PC-9 (cell line): Measurements from ENCODE around the gene TMEM250. TPM values are rescaled to one million over a fixed set of nuclear protein-coding genes. Genes with fewer than 3 reads are reported as not detected.

Source experiments
- BruUV-seq: library from RNA; stranded (reverse); fragments of 400-500 nt; replicated peaks from 2 replicates; lab custom pipeline; 2021; lab: Mats Ljungman, UMichigan
- CTCF ChIA-PET: fragments of 300-600 bp; sonication (Branson Sonifier 250); formaldehyde crosslinking; loops from one replicate; lab custom pipeline; 2022; ENCODE audit warnings: antibody characterized with exemption; lab: Charles Lee
- POLR2A ChIA-PET: fragments of 300-600 bp; sonication (Branson Sonifier 250); formaldehyde crosslinking; loops from one replicate; lab custom pipeline; 2022; ENCODE audit warnings: antibody characterized with exemption; ENCODE audit not compliant: unreplicated experiment; lab: Charles Lee
- DNase-seq, 2 experiments: peaks; one replicate each; pipeline versions ENCODE4 v3.0.0 to v3.0.0-alpha.2; 2015 to 2022; ENCODE audit warnings: mixed read lengths in 1 of 2
- H2AFZ ChIP-seq: fragments of 200-600 bp; sonication (generic); 2 replicates; pipeline ENCODE4 v1.8.1; 2017; ENCODE audit warnings: antibody characterized with exemption
- H3F3A ChIP-seq: fragments of 200-600 bp; sonication (generic); 2 replicates; pipeline ENCODE4 v1.8.1; 2017; ENCODE audit warnings: antibody characterized with exemption, mild to moderate bottlenecking, low read depth; ENCODE audit not compliant: insufficient read depth
- H3K27ac ChIP-seq: fragments of 200-600 bp; sonication (generic); 2 replicates; pipeline ENCODE4 v1.6.1; 2016; ENCODE audit warnings: mixed run types
- H3K27me3 ChIP-seq: fragments of 200-600 bp; sonication (generic); 2 replicates; pipeline ENCODE4 v1.6.1; 2016; ENCODE audit warnings: low read depth, mixed run types; ENCODE audit not compliant: insufficient read depth
- H3K36me3 ChIP-seq: fragments of 200-600 bp; sonication (generic); 2 replicates; pipeline ENCODE4 v1.6.1; 2016; ENCODE audit warnings: low read depth, mixed run types
- H3K4me1 ChIP-seq: fragments of 200-600 bp; sonication (generic); replicated peaks from 2 replicates; pipeline ENCODE4 v1.6.1; 2016; ENCODE audit warnings: mixed run types; ENCODE audit not compliant: insufficient read depth
- H3K4me2 ChIP-seq: fragments of 200-600 bp; sonication (generic); 2 replicates; pipeline ENCODE4 v1.6.1; 2017; ENCODE audit warnings: mixed run types
- H3K4me3 ChIP-seq: fragments of 200-600 bp; sonication (generic); 2 replicates; pipeline ENCODE4 v1.6.1; 2016; ENCODE audit warnings: mixed run types
- H3K79me2 ChIP-seq: fragments of 200-600 bp; sonication (generic); 2 replicates; pipeline ENCODE4 v1.6.1; 2017; ENCODE audit warnings: low read depth, mixed run types
- H3K9me2 ChIP-seq: fragments of 200-600 bp; sonication (generic); 2 replicates; pipeline ENCODE4 v1.8.1; 2017; ENCODE audit warnings: mild to moderate bottlenecking; ENCODE audit not compliant: insufficient read depth
- H3K9me3 ChIP-seq: fragments of 200-600 bp; sonication (generic); 2 replicates; pipeline ENCODE4 v1.8.1; 2016; ENCODE audit warnings: low read depth; ENCODE audit not compliant: insufficient read depth
- H4K20me1 ChIP-seq: fragments of 200-600 bp; sonication (generic); 2 replicates; pipeline ENCODE4 v1.8.1; 2017; ENCODE audit not compliant: insufficient read depth
- EZH2 ChIP-seq: fragments of 200-600 bp; sonication (generic); IDR thresholded peaks from 2 replicates; pipeline ENCODE4 v1.8.0; 2017; ENCODE audit warnings: antibody characterized with exemption, low read depth
- intact Hi-C: fragments of 100-400 bp; cut with micrococcal nuclease; formaldehyde crosslinking; loops from one replicate; pipeline ENCODE4 v1.10.0; 2022; ENCODE audit not compliant: unreplicated experiment
- total RNA-seq: library from RNA; stranded (reverse); gene quantifications from 2 replicates; pipeline ENCODE4 v1.2.3, GENCODE V29; 2021
- TF ChIP-seq, protein P1 (sequence below): fragments of 200-600 bp; sonication (generic); conservative IDR thresholded peaks from 2 replicates; pipeline ENCODE4 v1.6.1; 2017; ENCODE audit warnings: mixed run types, antibody characterized with exemption, mild to moderate bottlenecking, moderate library complexity

The TMEM250 gene
- total RNA-seq, 1 experiment from 2014 or later: 73.8 TPM

DNA sequence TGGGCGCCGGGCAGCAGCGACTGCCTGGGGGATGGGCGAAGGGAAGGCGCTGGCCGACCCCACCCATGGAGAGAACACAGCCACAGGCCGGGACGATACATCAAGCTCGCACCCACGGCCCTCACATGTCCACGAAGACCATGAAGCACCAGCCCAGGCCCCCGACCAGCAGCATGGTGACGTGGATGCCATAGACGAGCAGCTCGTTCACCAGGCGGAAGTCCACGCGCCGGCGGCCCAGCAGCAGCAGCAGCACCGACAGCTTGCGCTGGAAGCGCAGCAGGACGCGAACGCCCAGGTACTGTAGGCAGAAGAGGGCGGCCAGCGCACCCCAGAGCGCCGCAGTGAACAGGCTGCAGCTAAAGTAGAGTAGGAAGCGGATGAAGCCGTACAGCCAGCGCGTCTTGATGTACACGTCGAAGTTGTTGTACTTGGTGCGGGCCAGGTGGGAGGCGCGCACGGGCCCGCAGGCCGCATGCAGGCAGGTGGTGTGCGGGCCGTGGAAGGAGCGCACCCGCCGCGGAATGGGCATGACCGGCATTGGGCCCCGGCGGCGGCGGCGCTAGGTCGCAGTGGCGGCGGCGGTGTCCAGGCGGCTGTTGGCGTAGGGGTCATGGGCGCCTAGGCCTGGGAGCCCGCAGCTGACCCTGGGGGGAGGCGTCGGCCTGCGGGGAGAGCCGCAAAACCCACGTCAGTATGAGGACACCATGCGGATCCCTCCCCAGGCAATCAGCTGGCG lies 2.1 kb downstream of the TMEM250 start:
- no TSS peak for BruUV-seq
- peaks cover 25% of the 10 kb centered on the region; the same call in 1 of the 2 replicates for H3F3A ChIP-seq
- peaks cover 14% of the 10 kb centered on the region for H4K20me1 ChIP-seq
- H3K79me2 ChIP-seq: peaks cover 31% of the 10 kb centered on the region
- H3K9me2 ChIP-seq: no peaks in the 10 kb centered on the region
- H3K4me3 ChIP-seq: peak overlapping the region; percentile 93; the same call in 1 of the 2 replicates
- intact Hi-C loops: loop anchor here (5.0 kb wide), 3 partner anchors 39 to 366 kb away; partner anchors contain the start of gene SEC16A
- no peaks in the 10 kb centered on the region; the same call in 1 of the 2 replicates for H3K36me3 ChIP-seq
- no peak for DNase-seq
- H3K4me2 ChIP-seq: peak overlapping the region; percentile 99
- H3K9me3 ChIP-seq: no peaks in the 10 kb centered on the region
- H3K4me1 ChIP-seq: 0 out of 2 replicates have a peak, but pooled peaks cover 12% of the 10 kb centered on the region
- H3K27me3 ChIP-seq: no peaks in the 10 kb centered on the region
- POLR2A ChIA-PET: no interaction called here
- TF ChIP-seq, protein P1, sequence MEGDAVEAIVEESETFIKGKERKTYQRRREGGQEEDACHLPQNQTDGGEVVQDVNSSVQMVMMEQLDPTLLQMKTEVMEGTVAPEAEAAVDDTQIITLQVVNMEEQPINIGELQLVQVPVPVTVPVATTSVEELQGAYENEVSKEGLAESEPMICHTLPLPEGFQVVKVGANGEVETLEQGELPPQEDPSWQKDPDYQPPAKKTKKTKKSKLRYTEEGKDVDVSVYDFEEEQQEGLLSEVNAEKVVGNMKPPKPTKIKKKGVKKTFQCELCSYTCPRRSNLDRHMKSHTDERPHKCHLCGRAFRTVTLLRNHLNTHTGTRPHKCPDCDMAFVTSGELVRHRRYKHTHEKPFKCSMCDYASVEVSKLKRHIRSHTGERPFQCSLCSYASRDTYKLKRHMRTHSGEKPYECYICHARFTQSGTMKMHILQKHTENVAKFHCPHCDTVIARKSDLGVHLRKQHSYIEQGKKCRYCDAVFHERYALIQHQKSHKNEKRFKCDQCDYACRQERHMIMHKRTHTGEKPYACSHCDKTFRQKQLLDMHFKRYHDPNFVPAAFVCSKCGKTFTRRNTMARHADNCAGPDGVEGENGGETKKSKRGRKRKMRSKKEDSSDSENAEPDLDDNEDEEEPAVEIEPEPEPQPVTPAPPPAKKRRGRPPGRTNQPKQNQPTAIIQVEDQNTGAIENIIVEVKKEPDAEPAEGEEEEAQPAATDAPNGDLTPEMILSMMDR: no peak
- TF ChIP-seq EZH2: no peak
- H3K27ac ChIP-seq: no peak overlapping the region
- no peak overlapping the region for H2AFZ ChIP-seq
- CTCF ChIA-PET: no interaction called here

DNA sequence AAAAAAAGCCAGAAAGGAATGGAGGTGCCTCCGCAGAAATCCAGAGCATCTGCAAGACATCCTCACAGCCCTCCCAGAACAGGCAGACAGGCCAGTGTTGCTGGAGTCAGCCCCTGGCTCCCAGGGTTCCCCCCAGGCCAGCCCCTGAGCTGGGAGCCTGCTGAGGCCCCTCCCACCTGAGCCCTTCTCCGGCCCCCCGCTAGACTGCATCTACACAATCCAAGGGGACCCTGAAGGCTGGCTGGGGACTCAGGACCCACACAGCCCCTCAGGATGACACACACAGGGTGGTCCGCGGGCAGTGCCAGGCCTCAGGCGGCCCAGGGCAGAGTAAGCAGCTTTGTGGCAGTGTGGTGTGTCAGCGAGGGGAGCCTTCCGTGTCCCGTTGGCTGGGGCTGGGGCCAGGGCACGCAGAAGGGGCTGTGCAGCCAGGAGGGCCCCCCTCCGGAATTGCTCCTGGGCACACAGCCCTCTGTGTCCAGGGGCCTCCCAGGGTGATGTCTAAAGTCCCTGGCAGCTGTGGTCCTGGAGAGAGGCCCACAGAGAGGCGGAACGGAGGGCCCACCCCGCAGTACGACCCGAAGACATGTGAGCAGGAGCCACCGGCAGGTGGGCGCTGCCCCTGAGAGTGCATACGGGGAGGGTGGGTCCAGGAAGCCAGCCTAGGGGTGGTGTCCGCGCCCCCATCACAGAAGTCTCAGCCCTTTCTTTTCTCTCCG lies 2.9 kb downstream of the TMEM250 start:
- POLR2A ChIA-PET: no interaction called here
- no peak overlapping the region for H3K27ac ChIP-seq
- no TSS peak for BruUV-seq

DNA sequence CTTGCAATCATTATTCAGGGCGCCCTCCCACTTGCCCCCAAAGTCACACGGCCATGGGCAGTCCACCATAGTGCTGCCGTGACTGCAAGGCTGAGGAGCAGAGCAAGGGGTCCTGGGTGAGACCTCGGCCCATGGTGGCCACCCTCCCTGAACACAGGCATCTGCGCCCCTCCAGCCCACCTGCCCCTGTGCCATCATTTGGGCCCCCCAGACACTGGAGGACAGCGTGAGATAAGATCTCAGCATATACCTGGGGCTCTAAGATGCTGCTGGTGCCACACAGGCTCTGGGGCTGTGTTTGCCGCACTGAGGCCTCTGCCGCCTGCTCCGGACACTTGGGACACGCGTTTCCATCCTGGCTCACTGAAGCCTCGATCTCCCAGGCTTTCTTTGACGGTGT lies 3.5 kb downstream of the TMEM250 start:
- Histone ChIP-seq H3K36me3 (no peaks in the 10 kb centered on the region; the same call in 1 of the 2 replicates), H3K4me3 (no peak overlapping the region), H3K79me2 (peaks cover 31% of the 10 kb centered on the region), H3F3A (peaks cover 25% of the 10 kb centered on the region; the same call in 1 of the 2 replicates), H3K27me3 (no peaks in the 10 kb centered on the region), H3K4me2 (no peak overlapping the region), H2AFZ (no peak overlapping the region), H4K20me1 (peaks cover 14% of the 10 kb centered on the region), H3K4me1 (peaks cover 15% of the 10 kb centered on the region; the same call in 1 of the 2 replicates), H3K9me2 (no peaks in the 10 kb centered on the region), H3K9me3 (no peaks in the 10 kb centered on the region), H3K27ac (no peak overlapping the region)
- TF ChIP-seq, protein P1: no peak
- no peak for TF ChIP-seq EZH2
- ChIA-PET POLR2A (no interaction called here), CTCF (no interaction called here)
- DNase-seq: no peak
- BruUV-seq: no TSS peak
- intact Hi-C loops: loop anchor here (5.0 kb wide), 3 partner anchors 38 to 367 kb away; partner anchors contain the start of gene SEC16A

More for the DNA sequence above, 2.9 kb downstream of the TMEM250 start:
- Histone ChIP-seq H3K9me2 (no peaks in the 10 kb centered on the region), H3K27me3 (no peaks in the 10 kb centered on the region), H3K4me1 (0 out of 2 replicates have a peak, but pooled peaks cover 12% of the 10 kb centered on the region), H3K4me2 (no peak overlapping the region), H3F3A (peaks cover 25% of the 10 kb centered on the region; the same call in 1 of the 2 replicates), H3K36me3 (no peaks in the 10 kb centered on the region; the same call in 1 of the 2 replicates), H3K9me3 (no peaks in the 10 kb centered on the region), H3K4me3 (no peak overlapping the region), H2AFZ (no peak overlapping the region), H3K79me2 (peaks cover 31% of the 10 kb centered on the region), H4K20me1 (peaks cover 14% of the 10 kb centered on the region)
- intact Hi-C loops: loop anchor here (5.0 kb wide), 3 partner anchors 38 to 367 kb away; partner anchors contain the start of gene SEC16A
- CTCF ChIA-PET: no interaction called here
- no peak for DNase-seq
- TF ChIP-seq, protein P1: no peak
- no peak for TF ChIP-seq EZH2
